Measurements from ENCODE around the gene RNASE12. TPM values are rescaled to one million over a fixed set of nuclear protein-coding genes. Genes with fewer than 3 reads are reported as not detected.

Gene RNASE12
- polyA plus RNA-seq, 1 of the 3 experiments (the other 2 are of a cell fraction), result not detected

- Histone ChIP-seq H3K9me3 (no peaks in the 10 kb centered on the region), H3K36me3 (replicated peaks in 1 of 2; ENCODE audit: control insufficient read depth in 1 of 2, insufficient read depth in 2 of 2, low read length in 1 of 2) (no peaks in the 10 kb centered on the region), H3K27me3 (ENCODE audit: insufficient read depth) (peaks cover 7% of the 10 kb centered on the region; the same call in 1 of the 2 replicates), H3K4me2 (no peak overlapping the region), H3K79me2 (ENCODE audit: insufficient read depth) (no peaks in the 10 kb centered on the region), H4K20me1 (ENCODE audit: insufficient read depth) (no peaks in the 10 kb centered on the region), H3K4me3 (ENCODE audit: low read depth in 2 of 2, low read length in 1 of 2) (no peak overlapping the region), H3K27ac (ENCODE audit: low read depth in 2 of 2, low read length in 1 of 2) (no peak overlapping the region), H3K9me2 (no peaks in the 10 kb centered on the region), H3F3A (replicated peaks; ENCODE audit: insufficient read depth) (no peaks in the 10 kb centered on the region), H3K9ac (no peak overlapping the region), H3K4me1 (ENCODE audit: control insufficient read depth in 1 of 2, insufficient read depth in 2 of 2, low read depth in 1 of 2, low read length in 1 of 2) (no peaks in the 10 kb centered on the region), H2AFZ (ENCODE audit: low read depth) (no peak overlapping the region)
- DNase-seq, result no peak
- WGBS (ENCODE audit: low lambda C conversion rate), result 0% methylated on average over 2 of the region's 2 CpGs
- no peak for TF ChIP-seq POLR2AphosphoS5 (IDR thresholded peaks at IDR 0.05; ENCODE audit: low read depth, low read length)
- no peak for TF ChIP-seq REST (IDR thresholded peaks at IDR 0.05; ENCODE audit: low read depth, low read length)
- TF ChIP-seq TCF12 (IDR thresholded peaks at IDR 0.05), result no peak
- no peak for TF ChIP-seq USF2 (IDR thresholded peaks at IDR 0.05; ENCODE audit: borderline replicate concordance, low read depth, low read length)
- no peak for TF ChIP-seq RXRA (IDR thresholded peaks at IDR 0.05; ENCODE audit: borderline replicate concordance, low read depth)
- TF ChIP-seq, protein P1, sequence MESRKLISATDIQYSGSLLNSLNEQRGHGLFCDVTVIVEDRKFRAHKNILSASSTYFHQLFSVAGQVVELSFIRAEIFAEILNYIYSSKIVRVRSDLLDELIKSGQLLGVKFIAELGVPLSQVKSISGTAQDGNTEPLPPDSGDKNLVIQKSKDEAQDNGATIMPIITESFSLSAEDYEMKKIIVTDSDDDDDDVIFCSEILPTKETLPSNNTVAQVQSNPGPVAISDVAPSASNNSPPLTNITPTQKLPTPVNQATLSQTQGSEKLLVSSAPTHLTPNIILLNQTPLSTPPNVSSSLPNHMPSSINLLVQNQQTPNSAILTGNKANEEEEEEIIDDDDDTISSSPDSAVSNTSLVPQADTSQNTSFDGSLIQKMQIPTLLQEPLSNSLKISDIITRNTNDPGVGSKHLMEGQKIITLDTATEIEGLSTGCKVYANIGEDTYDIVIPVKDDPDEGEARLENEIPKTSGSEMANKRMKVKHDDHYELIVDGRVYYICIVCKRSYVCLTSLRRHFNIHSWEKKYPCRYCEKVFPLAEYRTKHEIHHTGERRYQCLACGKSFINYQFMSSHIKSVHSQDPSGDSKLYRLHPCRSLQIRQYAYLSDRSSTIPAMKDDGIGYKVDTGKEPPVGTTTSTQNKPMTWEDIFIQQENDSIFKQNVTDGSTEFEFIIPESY (IDR thresholded peaks at IDR 0.05; ENCODE audit: borderline replicate concordance, low read depth), result no peak
- TF ChIP-seq JUND (IDR thresholded peaks at IDR 0.05), result no peak
- TF ChIP-seq TAF1 (IDR thresholded peaks at IDR 0.05; ENCODE audit: borderline replicate concordance, low read depth, low read length), result no peak
- no peak for TF ChIP-seq NRF1 (IDR thresholded peaks at IDR 0.05; ENCODE audit: low read depth, low read length)
- TF ChIP-seq EZH2phosphoT487 (IDR thresholded peaks at IDR 0.05; ENCODE audit: borderline replicate concordance, low read depth), result no peak
- no peak for TF ChIP-seq TEAD4 (IDR thresholded peaks at IDR 0.05; ENCODE audit: borderline replicate concordance, insufficient read depth)
- ChIA-PET POLR2A (no interaction called here), CTCF (no interaction called here)
These were observed 26.6 kb downstream of the RNASE12 start for GRCh38 chr14:20564501-20564997.
